ENCODE measurements around the gene DFFA. TPM values are rescaled to one million over a fixed set of nuclear protein-coding genes. Genes with fewer than 3 reads are reported as not detected.

Gene DFFA
- total RNA-seq, 1 experiment from 2014 or later = 45.2 TPM

DNA sequence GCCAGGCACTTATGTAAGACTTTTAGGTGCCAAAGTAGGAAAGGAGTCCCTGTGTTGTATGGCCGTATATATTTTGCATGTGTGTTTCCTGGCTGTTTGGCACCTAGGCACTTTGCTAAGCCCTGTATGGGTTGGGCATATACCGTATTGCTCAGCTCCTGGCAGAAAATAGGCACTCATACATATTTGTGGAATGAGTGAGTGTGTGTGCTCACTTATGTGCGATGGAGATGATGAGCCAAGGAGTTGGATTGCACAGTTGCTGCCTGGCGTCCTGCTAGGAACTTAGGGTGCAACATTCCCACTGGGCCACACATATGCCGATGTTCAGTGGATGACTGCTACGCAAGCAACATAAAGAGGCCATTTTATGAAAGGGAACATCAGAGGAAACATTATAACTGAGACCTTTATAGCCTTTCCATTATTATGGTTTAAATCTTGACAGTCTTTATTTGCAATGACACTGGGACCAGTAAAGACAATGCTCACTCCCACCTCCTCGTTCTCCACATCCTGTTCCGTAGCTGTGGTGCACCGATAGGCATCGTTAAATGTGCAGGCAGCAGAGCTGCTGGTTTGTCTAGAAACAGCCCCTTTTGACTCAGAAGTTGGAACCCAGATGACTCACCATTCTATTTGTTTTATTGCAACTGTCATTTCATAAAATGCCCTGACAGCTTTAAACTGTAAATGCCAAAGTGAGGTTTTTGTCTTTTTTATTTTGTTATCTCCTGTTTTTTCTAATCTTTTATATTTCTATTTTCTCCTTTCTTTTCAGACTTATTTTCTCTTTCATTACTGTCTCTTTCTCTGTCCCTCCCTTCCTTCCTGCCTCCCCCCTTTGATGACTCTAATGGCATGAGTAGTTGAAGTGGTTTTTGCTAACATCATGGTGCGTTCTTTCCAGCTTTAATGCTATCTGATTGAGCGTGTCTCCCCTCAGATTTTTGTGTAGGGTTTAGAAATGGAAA, 38.5 kb upstream of the DFFA start:
- no peaks in the 10 kb centered on the region for H3K27me3 Mint-ChIP-seq (ENCODE audit: unreplicated experiment)
- CTCF ChIA-PET = interaction anchor here (1.5 kb wide), 1 partner anchor 27 kb away, joined by 3 read pairs; no protein-coding TSS in a partner anchor
- no peaks in the 10 kb centered on the region for H3K9me3 Mint-ChIP-seq (ENCODE audit: low read depth, unreplicated experiment)
- DNase-seq = peak; percentile 13
- H3K4me3 Mint-ChIP-seq (ENCODE audit: low read depth, unreplicated experiment) = peak overlapping the region; percentile 22
- peaks cover 5% of the 10 kb centered on the region for H3K36me3 Mint-ChIP-seq (ENCODE audit: insufficient read depth, unreplicated experiment)
- no peak overlapping the region for H3K27ac Mint-ChIP-seq (ENCODE audit: unreplicated experiment)
- intact Hi-C loops (cut with micrococcal nuclease; ENCODE audit: unreplicated experiment) = loop anchor here (2.0 to 10.0 kb wide), 2 partner anchors 284 to 354 kb away; partner anchors contain the start of gene CASZ1
- peaks cover 19% of the 10 kb centered on the region for H3K4me1 Mint-ChIP-seq (ENCODE audit: low read depth, unreplicated experiment)
- no peak for TF ChIP-seq CTCF (IDR thresholded peaks at IDR 0.05; ENCODE audit: unreplicated experiment)
- BruUV-seq (replicated peaks) = no TSS peak

DNA sequence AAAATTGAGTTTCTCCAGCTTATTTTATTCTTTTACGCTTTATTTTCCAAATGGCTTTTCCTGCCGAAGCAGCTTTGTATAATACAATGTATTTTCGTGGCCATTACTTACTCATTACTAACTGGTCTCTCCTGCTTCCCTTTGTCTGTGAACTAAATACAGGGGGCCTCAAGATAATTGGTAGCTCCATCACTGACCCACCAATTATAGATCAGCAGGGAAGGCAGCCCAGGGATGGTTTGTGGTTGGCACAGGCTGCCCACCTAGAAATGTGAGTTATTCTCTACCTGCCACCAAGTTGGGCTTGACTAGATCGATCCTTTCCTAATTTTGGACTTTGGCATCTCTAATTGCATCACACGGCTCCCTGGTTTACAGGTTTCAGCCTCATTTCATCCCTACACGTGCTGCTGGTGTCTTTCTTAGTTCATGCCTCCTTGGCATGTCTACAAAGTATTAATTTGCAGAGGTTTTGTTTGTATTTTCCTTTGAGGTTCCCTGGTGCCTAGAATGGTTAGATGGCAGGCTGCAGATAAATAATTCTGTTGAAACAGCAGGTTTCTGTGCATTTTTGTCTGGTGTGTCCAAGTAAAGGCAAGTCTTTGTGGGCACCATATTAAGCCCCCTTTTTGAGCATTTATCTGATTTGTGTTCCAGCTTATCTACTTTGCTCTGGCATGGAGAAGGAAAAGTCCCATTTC, 37.6 kb upstream of the DFFA start:
- H3K9me3 Mint-ChIP-seq (ENCODE audit: low read depth, unreplicated experiment) = no peaks in the 10 kb centered on the region
- DNase-seq = no peak
- CTCF ChIA-PET = interaction anchor here (1.5 to 1.9 kb wide), 2 partner anchors 18 to 27 kb away, joined by 3 to 7 read pairs; no protein-coding TSS in a partner anchor
- H3K27me3 Mint-ChIP-seq (ENCODE audit: unreplicated experiment) = no peaks in the 10 kb centered on the region
- H3K4me3 Mint-ChIP-seq (ENCODE audit: low read depth, unreplicated experiment) = no peak overlapping the region
- TF ChIP-seq CTCF (IDR thresholded peaks at IDR 0.05; ENCODE audit: unreplicated experiment) = no peak
- BruUV-seq (replicated peaks) = no TSS peak
- H3K4me1 Mint-ChIP-seq (ENCODE audit: low read depth, unreplicated experiment) = peaks cover 19% of the 10 kb centered on the region
- H3K36me3 Mint-ChIP-seq (ENCODE audit: insufficient read depth, unreplicated experiment) = peaks cover 5% of the 10 kb centered on the region
- intact Hi-C loops (cut with micrococcal nuclease; ENCODE audit: unreplicated experiment) = loop anchor here (2.0 to 10.0 kb wide), 3 partner anchors 285 to 435 kb away; partner anchors contain the start of gene CASZ1
- H3K27ac Mint-ChIP-seq (ENCODE audit: unreplicated experiment) = no peak overlapping the region

GRCh38 chr1:10508511-10508951, 36.2 kb upstream of the DFFA start:
- H3K36me3 Mint-ChIP-seq (ENCODE audit: insufficient read depth, unreplicated experiment) = peaks cover 5% of the 10 kb centered on the region
- no peak overlapping the region for H3K4me3 Mint-ChIP-seq (ENCODE audit: low read depth, unreplicated experiment)
- no TSS peak for BruUV-seq (replicated peaks)
- DNase-seq = no peak
- no peaks in the 10 kb centered on the region for H3K27me3 Mint-ChIP-seq (ENCODE audit: unreplicated experiment)
- H3K27ac Mint-ChIP-seq (ENCODE audit: unreplicated experiment) = no peak overlapping the region
- TF ChIP-seq CTCF (IDR thresholded peaks at IDR 0.05; ENCODE audit: unreplicated experiment) = no peak
- CTCF ChIA-PET = interaction anchor here (1.9 kb wide), 1 partner anchor 20 kb away, joined by 7 read pairs; no protein-coding TSS in a partner anchor
- no peaks in the 10 kb centered on the region for H3K9me3 Mint-ChIP-seq (ENCODE audit: low read depth, unreplicated experiment)
- peaks cover 19% of the 10 kb centered on the region for H3K4me1 Mint-ChIP-seq (ENCODE audit: low read depth, unreplicated experiment)
- intact Hi-C loops (cut with micrococcal nuclease; ENCODE audit: unreplicated experiment) = loop anchor here (10.0 kb wide), 1 partner anchor 436 kb away; no protein-coding TSS in a partner anchor
